OCI-LY3 (cell line): ENCODE measurements around the gene LRRC73.

Experiments used
- EZH2phosphoT487 ChIP-seq: fragments of 200-600 bp; shearing (Covaris generic); IDR thresholded peaks from 2 replicates; pipeline ENCODE4 v1.6.1; 2018; ENCODE audit warnings: antibody characterized with exemption, mixed run types, low read depth
- TF ChIP-seq, protein P1 (sequence below): fragments of 200-600, 300-600 bp; sonication (generic); IDR thresholded peaks from 2 replicates; pipeline ENCODE4 v1.5.1; 2014; ENCODE audit warnings: antibody characterized with exemption, low read length, low read depth

DNA sequence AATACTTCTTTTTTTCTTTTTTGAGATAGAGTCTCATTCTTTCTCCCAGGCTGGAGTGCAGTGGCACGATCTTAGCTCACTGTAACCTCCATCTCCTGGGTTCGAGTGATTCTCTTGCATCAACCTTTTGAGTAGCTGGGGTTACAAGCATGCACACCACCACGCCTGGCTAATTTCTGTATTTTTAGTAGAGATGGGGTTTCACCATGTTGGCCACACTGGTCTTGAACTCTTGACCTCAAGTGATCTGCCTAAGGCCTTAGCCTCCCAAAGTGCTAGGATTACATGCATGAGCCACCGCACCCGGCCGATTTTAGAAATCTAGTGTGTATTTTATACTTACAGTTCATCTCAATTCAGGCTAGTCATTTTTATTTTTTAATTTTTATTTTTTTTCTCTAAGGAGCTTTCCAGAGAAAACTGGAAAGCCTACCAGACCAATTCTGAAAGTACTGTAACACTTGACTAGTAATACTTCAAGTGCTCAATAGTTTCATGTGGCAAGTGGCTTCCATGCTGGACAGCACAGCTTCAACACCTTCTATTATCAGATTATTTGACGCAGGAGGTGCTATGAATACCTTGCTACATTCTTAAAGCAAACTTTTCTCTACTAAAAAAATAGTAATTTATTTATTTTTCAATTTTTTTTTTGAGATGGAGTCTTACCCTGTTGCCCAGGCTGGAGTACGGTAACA lies 31.8 kb upstream of the LRRC73 start:
- TF ChIP-seq, protein P1, sequence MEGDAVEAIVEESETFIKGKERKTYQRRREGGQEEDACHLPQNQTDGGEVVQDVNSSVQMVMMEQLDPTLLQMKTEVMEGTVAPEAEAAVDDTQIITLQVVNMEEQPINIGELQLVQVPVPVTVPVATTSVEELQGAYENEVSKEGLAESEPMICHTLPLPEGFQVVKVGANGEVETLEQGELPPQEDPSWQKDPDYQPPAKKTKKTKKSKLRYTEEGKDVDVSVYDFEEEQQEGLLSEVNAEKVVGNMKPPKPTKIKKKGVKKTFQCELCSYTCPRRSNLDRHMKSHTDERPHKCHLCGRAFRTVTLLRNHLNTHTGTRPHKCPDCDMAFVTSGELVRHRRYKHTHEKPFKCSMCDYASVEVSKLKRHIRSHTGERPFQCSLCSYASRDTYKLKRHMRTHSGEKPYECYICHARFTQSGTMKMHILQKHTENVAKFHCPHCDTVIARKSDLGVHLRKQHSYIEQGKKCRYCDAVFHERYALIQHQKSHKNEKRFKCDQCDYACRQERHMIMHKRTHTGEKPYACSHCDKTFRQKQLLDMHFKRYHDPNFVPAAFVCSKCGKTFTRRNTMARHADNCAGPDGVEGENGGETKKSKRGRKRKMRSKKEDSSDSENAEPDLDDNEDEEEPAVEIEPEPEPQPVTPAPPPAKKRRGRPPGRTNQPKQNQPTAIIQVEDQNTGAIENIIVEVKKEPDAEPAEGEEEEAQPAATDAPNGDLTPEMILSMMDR, result no peak
- no peak for TF ChIP-seq EZH2phosphoT487
